GM12892 (cell line): Measurements from ENCODE around the gene ANKRD33.

Experiments
- DNase-seq: peaks from one replicate; pipeline ENCODE4 v3.0.0; 2011; ENCODE audit not compliant: insufficient read length
- FAIRE-seq: peaks from 2 replicates; lab custom pipeline; 2011; peaks lifted over from hg19 to GRCh38; lab: Jason Lieb, UNC
- POLR2A ChIP-seq: IDR thresholded peaks from 2 replicates; pipeline ENCODE4 v1.6.1; 2011; ENCODE audit warnings: low read depth, low read length, control low read depth
- POLR2AphosphoS5 ChIP-seq: IDR thresholded peaks from 2 replicates; pipeline ENCODE4 v1.6.1; 2011; ENCODE audit warnings: low read depth, low read length, control low read depth
- TAF1 ChIP-seq: IDR thresholded peaks from 2 replicates; pipeline ENCODE4 v1.6.1; 2011; ENCODE audit warnings: low read depth, mild to moderate bottlenecking, control low read depth, low read length, borderline replicate concordance

Gene ANKRD33

DNA sequence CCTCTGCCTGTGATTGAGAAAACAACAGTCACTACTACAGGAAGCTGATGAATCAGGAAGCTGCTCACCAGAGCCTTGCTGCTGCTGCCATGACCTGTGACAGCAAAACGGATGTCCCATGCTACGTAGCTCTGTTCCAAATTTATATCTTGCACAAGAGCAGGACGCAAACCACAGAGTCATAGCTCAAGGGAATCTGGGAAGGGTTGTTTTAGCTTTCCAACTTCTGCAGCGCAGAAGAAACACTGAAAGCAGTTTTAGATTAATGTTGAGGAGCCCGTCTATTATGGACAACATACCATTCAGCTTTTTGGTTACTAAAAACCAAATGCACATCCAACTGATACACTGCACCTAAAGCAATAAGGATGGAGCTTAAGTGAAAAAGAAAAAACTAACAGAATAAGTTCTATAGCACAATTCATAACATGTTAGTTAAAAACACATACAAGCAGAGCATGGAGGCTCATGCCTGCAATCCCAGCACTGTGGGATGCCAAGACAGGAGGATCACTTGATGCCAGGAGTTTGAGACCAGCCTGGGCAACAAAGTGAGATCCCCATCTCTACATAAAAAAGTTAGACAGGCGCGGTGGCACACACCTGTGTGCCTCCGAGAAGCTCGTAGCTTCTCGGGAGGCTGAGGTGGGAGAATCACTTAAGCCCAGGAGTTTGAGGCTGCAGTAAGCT is 1.7 kb upstream of the ANKRD33 start:
- DNase-seq (no peak), FAIRE-seq (no peak)
- TF ChIP-seq POLR2AphosphoS5: no peak
- TF ChIP-seq POLR2A: no peak
- no peak for TF ChIP-seq TAF1

DNA sequence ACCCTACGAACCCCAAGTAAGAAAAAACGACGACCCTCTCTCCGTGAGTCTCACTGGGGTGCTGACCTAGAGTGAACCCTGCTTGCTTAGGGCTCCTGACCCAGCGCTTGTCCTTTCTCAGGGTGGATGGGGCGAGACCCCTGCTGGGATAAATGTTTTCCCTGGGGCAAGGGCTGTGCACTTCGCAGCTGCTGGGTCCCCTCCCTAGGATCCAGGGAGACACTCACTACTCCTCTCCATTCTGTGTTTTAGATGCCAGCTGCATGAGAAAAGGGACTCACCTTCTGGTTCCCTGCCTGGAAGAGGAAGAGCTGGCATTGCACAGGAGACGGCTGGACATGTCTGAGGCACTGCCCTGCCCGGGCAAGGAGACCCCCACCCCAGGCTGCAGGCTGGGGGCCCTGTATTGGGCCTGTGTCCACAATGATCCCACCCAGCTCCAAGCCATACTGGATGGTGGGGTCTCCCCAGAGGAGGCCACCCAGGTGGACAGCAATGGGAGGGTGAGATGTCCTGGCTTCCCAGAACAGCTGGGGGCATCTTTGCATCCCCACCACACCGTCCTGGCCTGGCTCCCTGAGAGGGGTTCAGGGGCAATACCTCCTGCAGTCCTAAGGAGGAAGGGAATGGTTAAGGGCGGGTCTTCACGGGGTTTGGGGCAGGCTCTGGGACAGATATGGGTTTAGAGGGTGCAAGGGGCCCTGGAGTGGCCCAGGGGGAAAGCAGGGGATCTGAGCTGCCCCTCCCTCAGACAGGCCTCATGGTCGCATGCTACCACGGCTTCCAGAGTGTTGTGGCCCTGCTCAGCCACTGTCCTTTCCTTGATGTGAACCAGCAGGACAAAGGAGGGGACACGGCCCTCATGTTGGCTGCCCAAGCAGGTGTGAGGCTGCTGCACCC is 663 bp downstream of the ANKRD33 start:
- no peak for DNase-seq
- no peak for FAIRE-seq
- no peak for TF ChIP-seq POLR2A
- no peak for TF ChIP-seq POLR2AphosphoS5
- TF ChIP-seq TAF1: no peak

DNA sequence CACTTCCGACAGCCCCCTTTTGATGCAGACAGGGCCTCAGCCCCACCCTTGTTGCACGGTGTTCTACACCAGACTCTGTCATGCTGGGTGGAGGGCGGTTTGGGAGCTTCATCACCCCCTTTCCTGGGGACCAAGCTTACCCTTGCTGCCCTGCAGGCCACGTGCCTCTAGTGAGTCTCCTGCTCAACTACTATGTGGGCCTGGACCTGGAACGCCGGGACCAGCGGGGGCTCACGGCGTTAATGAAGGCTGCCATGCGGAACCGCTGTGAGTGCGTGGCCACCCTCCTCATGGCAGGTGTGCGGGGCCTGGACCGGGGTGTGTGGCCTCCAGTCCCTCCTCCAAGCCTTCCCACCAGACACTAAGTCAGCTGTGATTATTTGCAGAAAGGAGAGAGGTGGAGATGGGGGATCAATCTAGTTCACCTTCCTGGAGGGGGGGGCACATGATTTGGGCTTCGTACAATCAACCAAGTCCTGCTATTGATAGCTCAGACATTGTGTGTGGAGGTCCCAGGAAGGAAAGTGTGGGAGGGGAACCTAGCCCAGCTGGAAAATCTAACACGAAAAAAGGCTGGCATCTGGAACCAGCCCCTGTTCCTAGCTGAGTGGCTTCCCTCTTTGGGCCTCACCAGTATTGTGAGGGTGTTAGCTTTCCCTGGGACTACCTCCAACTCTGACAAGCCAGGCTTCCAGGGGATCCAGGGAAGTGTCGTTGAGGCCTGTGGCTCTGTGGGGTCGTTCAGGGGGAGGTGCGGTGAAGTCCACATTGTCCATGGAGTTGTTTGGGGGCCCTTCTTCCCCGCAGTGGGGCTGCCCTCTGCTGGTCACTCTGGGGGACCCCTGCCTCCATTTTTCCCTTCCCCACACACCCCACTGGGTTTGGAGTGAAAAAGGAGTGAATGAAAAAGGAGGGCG is 1.6 kb downstream of the ANKRD33 start:
- FAIRE-seq (no peak), DNase-seq (no peak)

GRCh38 chr12:51890133-51890464 is 2.2 kb downstream of the ANKRD33 start:
- TF ChIP-seq POLR2AphosphoS5 (no peak), POLR2A (no peak), TAF1 (no peak)
- DNase-seq (no peak), FAIRE-seq (no peak)

More for the DNA sequence above, 1.6 kb downstream of the ANKRD33 start:
- TF ChIP-seq POLR2A (no peak), TAF1 (no peak), POLR2AphosphoS5 (no peak)

- no peak for TF ChIP-seq TAF1
- TF ChIP-seq POLR2AphosphoS5: no peak
- TF ChIP-seq POLR2A: no peak
- no peak for FAIRE-seq
- DNase-seq: no peak
Measured at GRCh38 chr12:51890511-51891171, 2.7 kb downstream of the ANKRD33 start.

DNA sequence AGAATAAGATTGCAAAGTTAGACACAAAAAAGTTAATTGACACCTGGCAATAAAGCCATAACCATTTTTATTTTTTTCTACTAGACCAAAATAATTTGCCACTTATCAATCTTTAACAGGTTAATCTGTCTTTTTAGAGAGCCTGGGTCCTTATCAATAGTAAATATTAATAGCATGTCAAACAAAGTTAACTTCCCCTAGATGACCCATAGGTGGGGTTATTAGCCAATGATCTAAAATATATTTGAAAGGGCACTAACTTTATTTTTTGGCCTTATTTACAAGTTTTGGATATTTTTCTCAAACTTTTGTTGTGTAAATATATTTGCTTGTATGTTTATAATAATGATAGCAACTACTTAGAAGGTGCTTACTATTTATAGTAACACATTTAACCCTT is 3.9 kb downstream of the ANKRD33 start:
- FAIRE-seq: no peak
- no peak for DNase-seq

DNA sequence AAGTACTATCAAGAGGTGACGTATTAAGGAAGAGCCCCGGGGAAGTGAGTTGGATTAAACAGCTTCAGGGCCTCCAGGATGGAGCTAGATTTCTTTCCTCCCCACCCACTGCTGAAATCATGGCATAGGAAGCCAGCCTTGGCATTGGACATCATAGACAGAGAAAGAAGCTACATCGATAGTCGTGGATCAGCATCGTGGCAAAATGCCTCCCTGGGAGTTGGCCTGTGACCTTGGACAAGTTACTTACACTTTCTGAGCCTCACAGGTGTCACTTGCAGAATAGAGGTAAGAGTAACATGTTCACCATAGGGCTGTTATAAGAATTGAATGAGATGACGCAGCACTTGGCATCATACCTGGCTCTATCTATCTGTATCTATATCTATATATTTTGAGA is 5.9 kb downstream of the ANKRD33 start:
- FAIRE-seq: no peak
- TF ChIP-seq TAF1 (no peak), POLR2A (no peak), POLR2AphosphoS5 (no peak)

More for the DNA sequence above, 3.9 kb downstream of the ANKRD33 start:
- TF ChIP-seq POLR2AphosphoS5: no peak
- no peak for TF ChIP-seq POLR2A
- TF ChIP-seq TAF1: no peak

GRCh38 chr12:51895378-51896135 is 7.7 kb downstream of the ANKRD33 start:
- DNase-seq (no peak), FAIRE-seq (no peak)
- no peak for TF ChIP-seq TAF1
- no peak for TF ChIP-seq POLR2A
- no peak for TF ChIP-seq POLR2AphosphoS5

More for the DNA sequence above, 5.9 kb downstream of the ANKRD33 start:
- DNase-seq: no peak

DNA sequence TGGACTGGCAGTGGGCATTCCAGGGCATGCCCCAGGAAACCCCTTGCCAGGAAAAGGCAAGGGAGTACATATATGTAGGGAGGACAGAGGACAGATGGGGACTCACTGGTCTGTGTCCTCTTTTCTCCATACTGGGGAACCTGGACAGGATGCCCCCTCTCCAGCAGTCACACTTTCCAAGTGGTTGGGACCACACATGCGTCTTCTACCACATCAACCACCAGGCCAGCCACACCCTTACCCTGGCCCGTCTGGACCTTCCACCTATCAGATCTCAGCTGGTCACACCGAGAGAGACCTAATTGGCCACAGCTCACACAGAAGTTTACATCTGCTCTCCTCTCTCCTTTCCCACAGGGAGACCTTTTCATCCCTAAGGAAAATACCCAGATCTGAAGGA is 8.3 kb downstream of the ANKRD33 start:
- no peak for FAIRE-seq
- TF ChIP-seq TAF1: no peak
- TF ChIP-seq POLR2A: no peak
- no peak for TF ChIP-seq POLR2AphosphoS5
- no peak for DNase-seq

GRCh38 chr12:51897181-51897580 is 9.3 kb downstream of the ANKRD33 start:
- no peak for DNase-seq
- TF ChIP-seq POLR2A (no peak), TAF1 (no peak), POLR2AphosphoS5 (no peak)
- no peak for FAIRE-seq
